ENCODE measurements around the gene MYO1G.

The MYO1G gene

DNA sequence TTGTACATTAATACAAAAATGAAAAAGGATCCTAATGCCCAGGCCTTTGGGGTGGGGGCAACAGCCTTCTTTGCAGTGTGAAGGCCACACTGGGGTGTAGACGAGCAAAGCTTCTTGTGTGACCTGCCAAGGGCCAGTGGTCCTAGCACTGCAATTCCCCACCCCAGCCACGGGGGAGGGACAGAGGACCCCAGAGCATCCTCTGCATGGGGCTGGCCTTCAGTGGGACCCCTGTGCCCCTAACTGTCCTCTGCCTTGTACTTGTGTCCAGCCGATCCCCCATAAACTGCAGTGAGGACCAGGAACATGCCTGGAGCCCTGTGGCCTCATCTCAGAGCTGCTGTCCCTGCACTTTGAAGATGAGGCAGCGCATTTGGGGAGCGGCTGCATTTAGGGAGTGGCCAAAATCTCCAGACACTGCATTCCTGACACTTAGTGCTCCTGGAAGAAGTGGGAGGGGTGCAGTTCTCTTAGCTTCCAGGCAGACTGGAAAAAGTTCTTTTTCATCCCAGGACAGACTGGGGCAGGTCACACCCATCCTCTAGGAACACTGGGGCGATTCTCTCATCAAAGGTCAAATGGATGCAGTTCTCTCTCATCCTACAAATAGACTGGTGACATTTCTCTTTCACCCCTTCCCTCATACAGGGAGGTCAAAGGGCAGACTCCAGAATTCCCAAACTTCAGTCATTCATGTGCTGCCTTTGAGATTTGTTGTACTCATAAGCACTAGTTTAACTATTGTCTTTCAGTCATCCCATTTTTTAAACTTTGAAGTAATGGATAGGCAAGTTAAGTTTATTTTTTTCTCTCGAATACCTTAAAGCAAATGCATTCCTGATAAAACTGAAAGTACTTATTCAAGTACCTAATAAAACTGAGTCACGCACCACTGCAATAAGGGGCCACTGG, 922 bp upstream of the MYO1G start:
- no peak for DNase-seq

- DNase-seq: no peak
Observed at GRCh38 chr7:44977959-44978335, 868 bp downstream of the MYO1G start.

DNA sequence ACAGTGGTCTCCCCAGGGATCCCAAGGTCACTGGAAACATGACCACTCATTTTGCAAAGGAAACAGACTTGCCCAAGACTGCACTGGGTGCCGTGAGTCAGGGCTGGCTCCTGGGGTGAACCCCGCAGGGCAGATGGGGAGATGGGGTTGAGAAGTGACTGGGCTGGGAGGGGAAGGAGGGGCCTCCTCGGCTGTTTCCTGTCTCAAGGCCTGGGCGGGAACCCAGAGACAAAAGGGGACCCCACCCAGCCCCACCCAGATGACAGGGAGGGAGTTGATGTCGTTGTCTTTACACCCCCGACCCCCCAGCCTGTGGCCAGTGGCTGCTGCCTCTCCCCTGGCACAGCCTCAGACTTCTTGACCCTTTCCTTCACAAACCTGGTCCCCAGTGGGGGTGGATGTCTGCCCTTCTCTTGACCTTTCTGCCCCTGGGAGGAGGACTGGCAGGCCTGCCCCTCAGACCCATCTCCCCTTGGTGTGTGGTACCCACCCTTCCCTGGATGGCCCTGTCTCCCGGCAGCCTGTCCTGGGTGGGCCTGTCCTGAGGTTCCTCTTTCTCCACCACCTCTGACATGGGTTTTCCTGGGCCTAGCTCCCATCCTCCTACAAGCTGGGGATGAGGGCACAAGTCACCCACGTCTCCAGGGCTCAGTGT, 1.4 kb downstream of the MYO1G start:
- DNase-seq: no peak

DNA sequence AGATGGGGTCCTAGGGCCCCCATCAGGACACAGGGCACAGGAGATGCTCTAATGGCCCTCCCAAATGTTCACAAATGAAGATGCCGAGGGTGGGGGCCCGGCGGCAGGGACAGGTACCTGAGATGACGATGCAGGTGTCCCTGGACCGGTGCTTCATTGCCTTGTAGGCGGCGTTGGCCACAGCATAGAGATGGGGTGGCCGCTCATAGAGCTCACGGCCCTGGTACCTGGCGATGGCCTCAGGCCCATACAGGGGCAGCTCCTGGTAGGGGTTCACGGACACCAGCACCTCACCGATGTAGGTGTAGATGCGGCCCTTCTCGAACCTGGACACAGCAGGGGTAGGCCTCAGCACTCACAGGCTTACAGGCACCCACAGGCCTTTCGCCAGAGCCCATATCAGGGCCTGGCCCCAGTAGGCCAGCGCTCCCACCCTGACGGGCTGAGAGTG, 2.0 kb downstream of the MYO1G start:
- DNase-seq: no peak

GRCh38 chr7:44976040-44976745, 2.6 kb downstream of the MYO1G start:
- DNase-seq: no peak

DNA sequence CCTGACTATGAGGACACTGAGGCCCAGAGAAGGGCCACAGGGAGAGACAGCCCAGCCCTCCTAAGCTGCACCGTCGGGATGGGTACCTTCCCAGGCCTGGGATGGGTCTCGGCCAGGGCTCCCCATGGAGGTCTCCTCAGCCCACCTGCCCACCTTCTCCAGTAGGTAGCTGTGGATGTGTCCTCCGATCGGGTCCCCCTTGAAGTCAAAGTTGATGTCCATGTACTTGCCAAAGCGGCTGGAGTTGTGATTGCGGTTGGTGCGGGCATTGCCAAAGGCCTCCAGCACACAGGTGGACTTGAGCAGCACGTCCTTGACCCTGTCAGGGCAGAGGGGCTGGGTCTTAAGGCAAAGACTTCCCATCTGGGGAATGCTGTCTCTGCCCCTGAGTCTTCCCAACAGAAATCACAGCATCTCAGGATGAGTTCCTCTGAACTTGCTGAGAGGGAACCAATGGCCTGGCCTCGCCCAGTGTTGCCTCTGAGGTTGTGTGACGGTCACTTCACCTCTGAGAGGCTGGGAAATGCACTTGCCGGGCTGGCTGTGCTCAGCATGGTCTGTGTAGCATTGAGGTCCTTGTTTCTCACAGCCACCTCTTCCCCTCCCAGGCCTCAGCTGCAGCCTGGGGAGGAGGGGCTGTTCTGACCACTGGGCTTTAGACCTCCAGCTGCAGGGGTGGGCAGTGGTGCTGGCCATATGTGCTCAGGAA, 3.3 kb downstream of the MYO1G start:
- DNase-seq: no peak

DNA sequence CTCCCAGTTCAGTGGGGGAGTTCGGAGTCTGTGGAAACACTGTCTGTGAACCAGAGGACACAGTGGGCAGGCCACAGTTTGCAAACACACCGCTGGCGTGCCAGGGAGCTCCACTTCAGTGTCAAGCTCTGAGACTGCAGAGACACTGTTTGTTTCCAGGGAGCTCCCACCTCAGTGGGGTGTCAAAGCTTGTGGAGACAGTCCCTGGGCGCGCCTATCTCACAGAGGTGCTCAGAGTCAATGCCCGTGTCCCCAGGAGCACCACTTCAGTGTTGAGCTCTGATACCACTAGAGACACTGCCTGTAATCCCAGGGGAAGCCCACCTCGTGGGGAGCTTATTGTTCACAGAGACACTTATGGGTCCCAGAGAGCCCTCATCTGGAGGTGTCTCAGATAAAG, 4.3 kb downstream of the MYO1G start:
- DNase-seq: no peak

DNA sequence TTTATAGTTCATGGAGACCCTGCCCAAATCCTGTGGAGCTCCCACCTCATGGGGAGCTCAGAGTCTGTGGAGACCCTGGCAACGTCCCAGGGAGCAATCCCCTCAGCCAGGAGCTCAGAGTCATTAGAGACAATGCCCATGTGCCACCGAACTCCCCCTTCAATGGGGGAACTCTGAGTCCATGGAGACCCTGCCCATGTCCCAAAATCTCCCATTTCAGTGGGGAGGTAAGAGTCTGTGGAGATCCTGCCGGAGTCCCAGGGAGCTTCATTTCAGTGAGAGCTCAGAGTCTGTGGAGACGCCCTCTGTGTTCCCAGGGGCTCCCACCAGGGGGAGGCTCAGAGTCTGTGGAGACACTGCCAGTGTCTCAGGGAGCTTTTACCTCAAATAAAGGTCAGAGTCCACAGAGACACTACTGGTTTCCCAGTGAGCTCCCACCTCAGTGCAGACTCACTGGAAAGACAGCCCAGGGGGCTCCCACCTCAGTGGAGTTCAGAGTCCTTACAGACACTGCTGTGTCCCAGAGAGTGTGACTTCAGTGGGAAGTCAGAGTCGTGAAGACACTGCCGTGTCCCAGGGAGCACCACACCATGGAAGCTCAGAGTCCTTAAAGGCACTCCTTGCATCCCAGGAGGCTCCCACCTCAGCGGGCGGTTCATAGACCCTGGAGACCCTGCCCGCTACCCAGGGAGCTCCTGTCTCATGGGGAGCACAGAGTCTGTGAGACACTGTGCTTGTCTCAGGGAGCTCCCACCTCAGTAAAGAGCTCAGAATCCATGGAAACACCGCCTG, 5.0 kb downstream of the MYO1G start:
- DNase-seq: peak; percentile 17 to 51

DNA sequence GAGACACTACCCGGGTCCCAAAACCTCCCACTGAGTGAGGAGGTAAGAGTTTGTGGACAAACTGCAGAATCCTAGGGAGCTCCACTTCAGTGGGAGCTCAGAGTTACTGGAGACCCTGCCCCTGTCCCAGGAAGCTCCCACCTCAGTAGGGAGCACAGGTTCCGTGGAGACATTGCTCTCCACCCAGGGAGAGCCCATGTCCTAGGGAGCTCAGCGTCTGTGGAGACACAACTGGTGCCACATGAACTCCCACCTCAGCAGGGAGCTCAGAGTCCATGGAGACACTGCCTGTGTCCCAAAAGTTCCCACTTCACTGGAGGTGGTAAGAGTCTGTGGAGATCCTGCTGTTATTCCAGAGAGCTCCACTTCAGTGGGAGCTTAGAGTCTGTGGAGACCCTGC, 6.3 kb downstream of the MYO1G start:
- no peak for DNase-seq

DNA sequence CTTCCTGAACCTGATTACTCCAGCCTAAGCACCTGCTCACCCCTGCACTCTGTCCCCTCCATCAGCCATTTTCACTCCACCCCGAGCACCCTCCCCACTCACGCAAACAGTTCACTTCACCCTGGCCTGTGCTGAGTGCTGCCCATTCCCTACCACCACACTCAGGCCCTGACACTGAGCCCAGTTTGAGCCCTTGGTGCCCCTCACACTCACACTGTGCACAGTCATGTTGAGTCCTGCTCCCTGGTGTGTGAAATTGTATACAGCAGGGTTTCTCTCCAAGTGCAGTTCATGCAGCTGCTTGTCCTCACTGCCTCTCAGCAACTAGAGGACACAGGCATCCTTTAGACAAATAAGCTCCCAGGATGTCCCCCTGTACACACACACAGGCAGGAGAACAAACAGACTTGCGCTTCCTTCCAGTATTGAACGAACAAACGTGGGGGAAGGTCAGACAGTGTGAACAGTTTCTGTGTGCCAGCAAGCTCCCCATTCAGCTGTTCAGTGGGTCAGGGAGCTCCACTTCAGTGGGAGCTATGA, 6.8 kb downstream of the MYO1G start:
- DNase-seq: peak; percentile 60 to 64

DNA sequence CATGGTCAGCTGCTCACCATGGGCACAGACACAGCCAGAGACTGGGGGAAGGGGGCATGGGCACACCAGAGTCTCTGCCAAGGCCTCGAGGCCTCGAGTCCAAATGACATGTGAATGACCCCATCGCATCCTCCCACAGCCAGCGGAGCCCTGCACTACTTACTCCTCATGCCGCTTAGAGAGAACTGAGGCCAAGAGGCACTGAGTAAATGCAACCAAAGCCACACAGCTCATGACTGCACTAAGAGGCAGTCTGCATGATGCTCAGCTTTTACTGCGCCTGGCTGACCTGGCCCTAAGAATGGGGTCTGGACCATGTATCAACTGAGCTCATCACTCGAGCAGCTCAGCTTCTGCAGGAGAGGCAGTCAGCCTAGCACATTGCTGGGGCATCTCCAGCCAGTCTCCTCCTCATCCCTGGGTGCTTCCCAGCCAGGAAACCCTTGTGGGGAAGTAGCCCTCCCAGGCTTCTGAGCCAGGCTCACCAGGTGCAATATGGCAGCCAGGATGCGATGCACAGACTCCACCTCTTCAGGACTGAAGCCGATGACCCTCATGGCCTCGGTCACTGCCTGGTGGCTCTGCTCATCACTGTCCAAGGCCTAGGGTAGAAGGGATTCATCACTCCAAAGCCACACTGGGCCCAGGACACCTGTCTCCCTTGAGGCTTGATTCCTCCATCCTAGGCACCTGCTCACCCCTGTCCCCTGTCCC, 7.5 kb downstream of the MYO1G start:
- DNase-seq: no peak

GRCh38 chr7:44970523-44971051, 8.2 kb downstream of the MYO1G start:
- DNase-seq: no peak

DNA sequence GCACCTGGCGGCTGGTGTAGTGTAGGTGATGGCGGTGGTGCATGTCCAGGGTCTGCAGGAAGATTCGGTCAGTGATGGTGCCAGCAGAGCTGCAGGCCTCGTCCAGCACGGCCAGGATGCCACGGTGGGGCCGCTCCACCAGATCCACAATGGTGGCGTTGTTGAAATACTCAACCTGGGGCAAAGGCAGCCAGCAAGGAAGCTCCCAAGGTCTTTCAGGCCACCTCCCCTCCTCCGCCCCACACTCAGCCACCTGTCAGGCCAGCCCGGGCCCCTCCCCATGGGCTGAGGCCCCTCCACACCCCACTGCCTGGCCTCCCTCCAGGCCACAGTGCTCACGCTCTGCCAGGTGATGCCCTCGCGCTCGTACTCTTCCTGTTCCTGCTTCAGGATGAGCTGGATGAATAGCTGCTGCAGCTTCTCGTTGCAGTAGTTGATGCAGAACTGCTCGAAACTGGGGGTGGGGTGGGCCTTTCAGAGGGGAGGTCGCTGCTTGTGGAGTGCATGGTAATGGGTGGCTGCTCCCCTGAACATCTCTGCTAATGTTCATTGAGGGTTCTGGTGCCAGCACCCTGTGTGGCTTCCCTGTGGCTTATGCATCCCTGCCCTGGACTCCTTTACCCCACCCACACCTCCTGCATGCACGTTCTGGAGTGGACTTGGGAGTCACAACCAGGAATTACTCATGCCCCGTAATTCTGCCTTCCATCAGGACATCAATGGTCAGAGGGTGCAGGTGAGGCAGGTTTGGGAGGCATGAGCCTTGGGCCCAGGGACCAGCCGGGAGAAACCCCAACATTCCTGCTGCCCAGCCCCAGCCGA, 8.9 kb downstream of the MYO1G start:
- DNase-seq: no peak

DNA sequence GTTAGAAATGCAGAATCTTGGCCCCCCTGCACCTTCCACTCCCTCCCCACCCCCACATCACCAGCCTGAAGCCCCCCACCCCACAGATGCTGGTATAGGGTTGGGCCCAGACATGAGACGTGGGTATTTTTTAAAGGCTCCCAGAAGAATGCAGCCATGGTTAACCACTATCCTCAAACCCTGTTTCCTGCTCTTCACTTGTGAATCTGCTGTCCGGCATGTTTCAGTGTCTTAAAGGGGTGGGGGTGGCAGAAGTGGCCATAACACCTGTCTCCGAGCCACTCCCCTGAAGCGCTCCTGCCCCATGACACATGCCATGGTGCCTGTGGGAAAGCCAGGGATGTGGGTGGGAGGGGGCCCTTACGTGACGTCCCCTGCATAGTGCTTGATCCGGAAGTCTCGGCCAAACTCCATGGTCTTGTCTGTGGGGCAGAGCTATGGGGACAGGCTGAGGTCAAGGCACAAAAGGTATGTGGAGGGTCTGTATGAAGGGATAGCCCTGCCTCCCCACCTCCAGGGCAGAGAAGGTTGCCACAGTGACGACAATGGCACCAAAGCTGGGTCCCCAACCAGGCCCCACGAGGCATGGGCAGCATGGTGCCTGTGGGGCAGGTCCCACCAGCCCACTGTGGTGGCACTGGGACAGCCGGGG, 9.6 kb downstream of the MYO1G start:
- no peak for DNase-seq

GRCh38 chr7:44967571-44968446, 11.0 kb downstream of the MYO1G start:
- DNase-seq: peak; percentile 17 to 44

- DNase-seq: no peak
Observed at GRCh38 chr7:44966731-44967538, 11.9 kb downstream of the MYO1G start.

DNA sequence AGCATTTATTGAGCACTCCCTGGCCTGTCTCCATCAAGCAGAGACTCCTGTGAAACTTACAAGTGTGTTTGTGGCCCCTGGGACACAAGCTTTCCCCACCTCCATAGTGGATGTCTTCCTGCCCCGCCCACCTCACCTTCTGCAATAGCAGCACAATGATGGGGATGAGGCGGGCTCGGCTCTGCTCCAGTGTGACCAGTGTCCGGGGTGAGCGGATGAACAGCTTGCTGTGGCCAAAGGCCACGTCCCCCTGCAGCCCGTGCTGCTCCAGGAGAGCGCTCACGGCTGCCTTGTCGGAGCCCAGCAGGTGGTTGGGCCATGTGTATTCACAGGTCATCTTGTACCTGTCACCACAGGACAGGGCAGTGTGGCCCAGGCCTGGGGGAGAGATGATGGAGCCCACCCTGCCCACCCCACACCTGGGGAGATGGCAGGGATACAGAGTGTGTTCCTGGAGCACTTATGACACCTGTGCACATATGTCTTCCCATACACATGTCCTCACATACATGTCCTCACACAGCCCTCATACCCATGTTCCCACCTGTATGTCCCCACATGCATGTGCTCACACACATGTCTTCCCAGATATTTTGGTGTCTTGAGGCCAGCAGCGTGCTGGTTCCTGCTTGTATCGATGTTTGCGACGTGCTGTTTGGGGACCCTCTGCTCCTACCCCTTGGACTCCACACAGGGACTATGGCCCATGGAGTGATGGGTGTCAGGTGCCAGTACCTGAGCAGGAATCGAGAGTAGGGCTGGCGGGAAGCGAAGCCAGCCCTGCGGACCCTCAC, 12.7 kb downstream of the MYO1G start:
- no peak for DNase-seq

Data from SHP77 (cell line).